HepG2 (cell line): ENCODE measurements around the gene SH3GL1.

ENCODE experiments used
- KAT7 ChIP-seq: IDR thresholded peaks from 2 replicates; pipeline ENCODE4 v1.6.1; 2018; ENCODE audit warnings: borderline replicate concordance, missing compliant biosample characterization
- POLR2A ChIP-seq, 2 experiments: IDR thresholded peaks; 2 replicates each; pipeline ENCODE4 v1.6.1; 2011; ENCODE audit warnings: low read depth in 2 of 2, low read length in 2 of 2, mild to moderate bottlenecking in 1 of 2, moderate library complexity in 1 of 2; ENCODE audit not compliant: insufficient read depth in 1 of 2

DNA sequence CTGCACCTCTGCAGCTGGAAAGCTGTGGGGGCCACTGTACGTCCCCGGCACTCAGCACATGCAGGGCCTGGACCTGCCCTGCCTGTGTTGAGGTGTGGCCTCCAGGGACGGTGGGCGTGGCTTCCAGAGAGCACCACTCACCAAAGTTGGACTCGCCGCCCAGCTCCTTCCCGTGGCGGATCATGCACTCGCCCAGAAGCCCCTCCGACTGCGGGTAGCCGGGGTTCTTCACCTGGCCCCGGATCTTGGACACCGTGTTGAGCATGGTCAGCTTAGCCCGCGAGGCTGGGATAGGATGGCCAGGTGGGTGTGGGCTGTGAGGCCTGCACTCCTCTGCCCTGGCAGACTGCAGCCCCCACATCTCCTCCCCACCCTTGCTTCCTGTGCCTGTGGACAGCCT, 35.0 kb downstream of the SH3GL1 start:
- TF ChIP-seq POLR2A (IDR thresholded peaks at IDR 0.05; ENCODE audit: insufficient read depth in 1 of 2, low read depth in 2 of 2, low read length in 2 of 2) (0 out of 4 replicates have a peak, but pooled peaks of 1 of the 2 experiments have one; percentile 33), KAT7 (CRISPR knock-in tag) (no peak)
